ENCODE results near the gene RABGAP1L. TPM values are rescaled to one million over a fixed set of nuclear protein-coding genes. Genes with fewer than 3 reads are reported as not detected.

RABGAP1L gene
- total and polyA plus RNA-seq, 2 of the 4 experiments (the other 2 are of a cell fraction): 7.9 to 26.7 TPM

GRCh38 chr1:174676856-174677255, 517.5 kb downstream of the RABGAP1L start:
- Histone ChIP-seq H3K4me3 (ENCODE audit: insufficient read depth, low read depth, low read length) (no peak overlapping the region), H3K9me3 (ENCODE audit: control insufficient read depth, insufficient read depth, low read length) (no peaks in the 10 kb centered on the region), H4K20me1 (ENCODE audit: insufficient read depth, low read length) (no peaks in the 10 kb centered on the region), H3K4me1 (ENCODE audit: control insufficient read depth, insufficient read depth, low read length) (no peaks in the 10 kb centered on the region), H3K9ac (ENCODE audit: low read depth, low read length) (no peak overlapping the region), H3K27ac (ENCODE audit: insufficient read depth, low read length) (no peak overlapping the region), H2BK120ac (ENCODE audit: low read depth, low read length) (no peak overlapping the region), H2AK9ac (replicated peaks; ENCODE audit: low read depth, low read length, poor library complexity) (no peak overlapping the region), H2BK20ac (ENCODE audit: low read depth, low read length) (no peak overlapping the region), H3K27me3 (ENCODE audit: control insufficient read depth, insufficient read depth, low read length) (no peaks in the 10 kb centered on the region), H2AFZ (replicated peaks; ENCODE audit: low read length, poor library complexity) (no peak overlapping the region), H3K9me1 (ENCODE audit: insufficient read depth, low read length) (no peaks in the 10 kb centered on the region), H4K8ac (ENCODE audit: low read depth in 2 of 2, low read length in 2 of 2) (no peak overlapping the region), H2BK5ac (ENCODE audit: low read depth, low read length, poor library complexity, severe bottlenecking) (no peak overlapping the region), H4K91ac (ENCODE audit: insufficient read depth, low read depth, low read length) (no peak overlapping the region), H3K36me3 (ENCODE audit: control insufficient read depth, insufficient read depth, low read length) (no peaks in the 10 kb centered on the region), H2AK5ac (ENCODE audit: low read depth, low read length) (no peak overlapping the region), H3K4me2 (ENCODE audit: low read depth, low read length) (no peak overlapping the region), H4K5ac (ENCODE audit: low read depth, low read length) (no peak overlapping the region), H3K14ac (replicated peaks; ENCODE audit: low read depth, low read length) (no peak overlapping the region), H3K79me1 (ENCODE audit: low read depth in 1 of 2, low read length in 2 of 2) (no peaks in the 10 kb centered on the region), H3K18ac (ENCODE audit: low read depth, low read length) (no peak overlapping the region), H3K56ac (ENCODE audit: extremely low read depth, insufficient read depth, low read length) (no peak overlapping the region), H3K23ac (ENCODE audit: low read depth, low read length) (no peak overlapping the region), H3K4ac (ENCODE audit: low read depth, low read length) (no peak overlapping the region), H2BK15ac (ENCODE audit: low read depth, low read length) (no peak overlapping the region)
- dilution Hi-C loops (cut with HindIII; ENCODE audit: low sequenced_read_pairs, unreplicated experiment) (no loop called here), intact Hi-C loops (cut with micrococcal nuclease) (no loop called here), in situ Hi-C loops (cut with MboI; ENCODE audit: low sequenced_read_pairs) (no loop called here)
- no peak for ATAC-seq (ENCODE audit: low read depth)
- TF ChIP-seq USF2 (IDR thresholded peaks at IDR 0.05; ENCODE audit: low read depth, low read length): no peak
- no peak for TF ChIP-seq RFX5 (IDR thresholded peaks at IDR 0.05; ENCODE audit: low read depth, low read length)
- TF ChIP-seq CTCF (conservative IDR thresholded peaks at IDR 0.05; ENCODE audit: low read depth, low read length): no peak
- TF ChIP-seq ELK1 (IDR thresholded peaks at IDR 0.05; ENCODE audit: borderline replicate concordance, low read depth, low read length): no peak
- no peak for TF ChIP-seq SMC3 (IDR thresholded peaks at IDR 0.05; ENCODE audit: low read depth, low read length)
- TF ChIP-seq MXI1 (IDR thresholded peaks at IDR 0.05; ENCODE audit: borderline replicate concordance, low read depth, low read length): no peak
- TF ChIP-seq BHLHE40 (IDR thresholded peaks at IDR 0.05; ENCODE audit: low read depth, low read length): no peak
- TF ChIP-seq POLR2A (IDR thresholded peaks at IDR 0.05; ENCODE audit: low read depth, low read length): no peak
- TF ChIP-seq CEBPB (IDR thresholded peaks at IDR 0.05; ENCODE audit: low read depth, low read length): no peak
- no peak for TF ChIP-seq MAZ (IDR thresholded peaks at IDR 0.05; ENCODE audit: borderline replicate concordance, low read depth, low read length)
- TF ChIP-seq NFE2L2 (IDR thresholded peaks at IDR 0.05; ENCODE audit: low read depth, low read length): no peak
- TF ChIP-seq RAD21 (IDR thresholded peaks at IDR 0.05; ENCODE audit: low read length): no peak
- TF ChIP-seq FOS (IDR thresholded peaks at IDR 0.05; ENCODE audit: low read depth, low read length): no peak
- TF ChIP-seq CHD1 (IDR thresholded peaks at IDR 0.05; ENCODE audit: low read depth, low read length): no peak
- TF ChIP-seq RCOR1 (IDR thresholded peaks at IDR 0.05; ENCODE audit: insufficient replicate concordance, low read length): no peak
- TF ChIP-seq MAFK (IDR thresholded peaks at IDR 0.05; ENCODE audit: low read depth, low read length): no peak
- no TSS peak for BruUV-seq (replicated peaks)
- WGBS, 2 experiments (ENCODE audit: extremely low coverage in 2 of 2, insufficient read length in 1 of 2): no CpG with 5 or more reads among the region's 3 CpGs
- CTCF ChIA-PET: interaction anchor here (0.7 kb wide), 1 partner anchor 414 kb away, joined by 3 read pairs; no protein-coding TSS in a partner anchor
- no peak for DNase-seq
- POLR2A ChIA-PET (ENCODE audit: unreplicated experiment): no interaction called here
